H54 (cell line): ENCODE measurements around the gene RTP5.
"Not testable (repeated sequence)": the region's sequence is repeated elsewhere in the genome, so short reads cannot be mapped to it uniquely, and the experiment has no call there.

Experiments
- DNase-seq: peaks from one replicate; pipeline ENCODE4 v3.0.0; 2011; ENCODE audit warnings: low spot score, mixed read lengths; ENCODE audit not compliant: insufficient read length
- FAIRE-seq: peaks from 3 replicates; lab custom pipeline; 2011; peaks lifted over from hg19 to GRCh38; lab: Jason Lieb, UNC
- POLR2A ChIP-seq: IDR thresholded peaks from 2 replicates; pipeline ENCODE4 v1.6.1; 2011; ENCODE audit warnings: low read depth, mild to moderate bottlenecking, low read length

Gene RTP5

DNA sequence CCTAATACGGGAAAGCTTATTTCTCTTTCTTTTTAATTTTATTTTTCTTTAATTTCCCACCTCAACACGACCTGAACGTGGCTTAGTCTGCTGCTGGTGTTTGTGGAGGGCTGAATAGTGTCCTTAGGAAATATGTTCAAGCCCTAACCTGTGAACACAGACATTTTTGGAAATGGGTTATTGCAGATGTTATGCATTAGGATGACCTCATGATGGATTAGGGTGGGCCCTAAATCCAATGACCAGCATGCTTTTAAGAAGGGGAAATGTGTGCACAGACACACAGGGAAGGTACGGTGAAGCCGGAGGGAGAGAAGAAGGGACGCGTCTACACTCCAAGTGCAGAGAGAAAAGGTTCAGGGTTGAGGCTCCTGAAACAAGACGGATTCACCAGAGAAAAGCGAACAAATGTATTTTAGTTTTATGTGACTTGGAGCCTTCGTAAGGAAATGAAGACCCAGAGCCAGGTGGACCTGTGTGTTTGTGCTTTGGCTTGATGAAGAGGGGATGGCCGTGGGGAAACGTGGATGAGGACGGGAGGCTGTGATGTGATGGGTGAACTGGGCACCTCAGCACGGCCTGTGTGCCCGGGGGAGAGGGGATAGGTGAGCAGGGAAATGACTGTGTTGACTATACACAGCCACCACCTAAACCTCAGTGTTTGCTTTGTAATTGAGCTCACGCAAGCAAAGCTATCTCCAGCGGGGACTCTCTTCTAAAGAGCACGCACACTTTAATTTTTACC, 37.5 kb downstream of the RTP5 start:
- DNase-seq (no peak), FAIRE-seq (no peak)
- no peak for TF ChIP-seq POLR2A

DNA sequence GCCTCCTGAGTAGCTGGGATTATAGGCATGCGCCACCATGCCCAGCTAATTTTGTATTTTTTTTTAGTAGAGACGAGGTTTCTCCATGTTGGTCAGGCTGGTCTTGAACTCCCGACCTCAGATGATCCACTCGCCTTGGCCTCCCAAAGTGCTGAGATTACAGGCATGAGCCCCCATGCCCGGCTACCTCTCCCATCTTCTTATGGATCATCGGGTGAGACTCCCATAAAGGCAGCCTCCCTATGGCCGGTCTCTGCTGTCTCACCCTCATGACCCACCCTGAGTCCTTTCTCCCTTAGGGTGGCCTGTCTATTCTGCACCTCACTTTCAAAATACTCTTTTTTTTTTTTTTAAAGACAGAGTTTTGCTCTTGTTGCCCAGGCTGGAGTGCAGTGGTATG, 38.3 kb downstream of the RTP5 start:
- FAIRE-seq, DNase-seq: not testable (repeated sequence)

GRCh38 chr2:241908686-241909420, 39.3 kb downstream of the RTP5 start:
- DNase-seq, result no peak
- TF ChIP-seq POLR2A, result no peak
- FAIRE-seq, result no peak

GRCh38 chr2:241909769-241910168, 40.2 kb downstream of the RTP5 start:
- no peak for TF ChIP-seq POLR2A
- DNase-seq, result no peak
- no peak for FAIRE-seq

GRCh38 chr2:241910604-241911520, 41.3 kb downstream of the RTP5 start:
- no peak for FAIRE-seq
- no peak for DNase-seq

DNA sequence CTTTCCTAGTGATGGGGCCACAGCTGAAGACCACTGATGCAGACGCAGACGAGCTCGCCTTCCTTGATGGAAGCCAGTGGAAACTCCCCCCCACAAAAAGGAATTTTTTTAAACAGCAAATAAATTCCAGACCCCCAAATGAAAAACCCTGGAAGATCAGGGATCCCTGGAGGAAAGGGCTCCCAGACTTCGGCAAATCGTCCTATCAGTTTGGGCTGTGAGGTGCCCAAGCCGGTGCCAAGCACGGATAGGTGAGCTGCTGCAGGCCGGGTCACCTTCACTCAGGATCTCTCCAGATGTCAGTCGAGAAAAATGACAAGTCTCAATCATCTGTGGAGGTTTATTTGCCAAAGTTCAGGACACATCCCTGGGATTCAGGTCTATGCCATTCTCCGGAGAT, 42.0 kb downstream of the RTP5 start:
- TF ChIP-seq POLR2A, result no peak
- FAIRE-seq (no peak), DNase-seq (no peak)

More at GRCh38 chr2:241910604-241911520, 41.3 kb downstream of the RTP5 start:
- no peak for TF ChIP-seq POLR2A

DNA sequence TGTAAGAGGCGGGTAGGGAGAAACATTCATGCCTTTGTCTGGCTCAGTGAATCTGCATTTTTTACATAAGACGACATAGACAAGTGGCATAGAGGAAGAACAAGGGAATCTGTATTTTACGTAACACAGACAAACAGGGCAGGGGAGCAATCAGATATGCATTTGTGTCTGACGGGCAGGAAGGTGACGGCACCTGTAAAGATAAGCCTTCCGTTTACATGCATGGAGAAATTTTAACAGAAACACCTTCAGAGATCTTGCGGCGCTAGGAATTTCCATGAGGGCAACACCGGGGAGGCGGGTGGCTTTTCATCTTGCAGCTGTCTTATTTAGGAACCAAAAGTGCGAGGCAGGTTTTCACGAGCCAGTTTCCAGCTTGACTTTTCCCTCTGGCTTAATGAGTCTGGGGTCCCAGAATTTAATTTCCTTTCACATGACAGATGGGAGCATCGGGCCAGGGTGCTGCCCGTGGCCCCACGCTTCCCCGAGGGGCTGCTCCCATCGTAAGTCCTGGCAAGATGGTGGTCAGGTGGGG, 42.6 kb downstream of the RTP5 start:
- no peak for TF ChIP-seq POLR2A
- FAIRE-seq, result no peak
- DNase-seq, result no peak

DNA sequence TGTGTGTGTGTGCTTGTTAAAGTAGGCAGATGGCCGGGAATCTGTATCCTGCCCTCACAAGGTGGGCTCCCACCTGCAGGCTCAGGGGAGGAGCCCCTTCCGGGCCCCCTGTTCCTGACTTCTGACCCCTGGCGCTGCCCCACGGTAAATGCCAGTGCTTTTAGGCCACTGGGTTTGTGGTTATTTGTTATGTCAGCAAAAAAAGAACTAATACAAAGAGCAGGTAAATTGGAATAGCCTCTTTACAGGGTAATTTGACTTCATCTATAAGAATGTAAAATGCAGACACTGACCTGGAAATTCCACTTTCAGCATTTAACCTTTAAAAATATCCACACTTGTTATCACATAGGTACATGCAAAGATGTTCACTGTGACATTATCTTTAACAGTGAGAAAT, 44.2 kb downstream of the RTP5 start:
- TF ChIP-seq POLR2A, result no peak
- no peak for FAIRE-seq
- DNase-seq, result no peak

DNA sequence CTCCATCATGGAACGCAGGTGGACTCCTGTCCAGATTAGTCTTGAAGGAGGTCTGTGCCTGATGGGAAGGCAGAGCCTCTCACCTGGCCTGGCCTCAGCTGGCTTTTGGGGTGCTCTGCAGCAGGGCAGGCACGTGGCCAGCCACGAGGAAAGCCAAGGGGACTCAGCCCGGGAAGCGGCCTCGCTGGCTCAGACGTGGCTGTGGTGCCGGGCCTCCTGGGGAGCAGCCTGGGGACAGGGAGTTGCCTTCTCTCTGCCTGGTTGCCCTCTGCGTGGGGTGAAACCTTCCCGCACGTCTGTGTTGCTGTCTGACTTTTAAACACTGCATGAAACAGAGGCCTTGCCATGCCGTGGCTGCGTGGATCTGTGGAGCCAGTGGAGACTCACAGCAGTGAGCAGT, 45.0 kb downstream of the RTP5 start:
- no peak for TF ChIP-seq POLR2A
- no peak for DNase-seq
- no peak for FAIRE-seq

DNA sequence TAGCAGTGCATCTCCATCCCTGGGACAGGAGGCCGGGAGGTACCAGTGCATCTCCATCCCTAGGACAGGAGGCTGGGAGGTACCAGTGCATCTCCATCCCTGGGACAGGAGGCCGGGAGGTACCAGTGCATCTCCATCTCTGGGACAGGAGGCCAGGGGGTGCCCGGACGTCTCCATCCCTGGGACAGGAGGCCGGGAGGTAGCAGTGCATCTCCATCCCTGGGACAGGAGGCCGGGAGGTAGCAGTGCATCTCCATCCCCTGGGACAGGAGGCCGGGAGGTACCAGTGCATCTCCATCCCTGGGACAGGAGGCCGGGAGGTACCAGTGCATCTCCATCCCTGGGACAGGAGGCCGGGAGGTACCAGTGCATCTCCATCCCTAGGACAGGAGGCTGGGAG, 52.1 kb downstream of the RTP5 start:
- not testable (repeated sequence) for DNase-seq, FAIRE-seq

DNA sequence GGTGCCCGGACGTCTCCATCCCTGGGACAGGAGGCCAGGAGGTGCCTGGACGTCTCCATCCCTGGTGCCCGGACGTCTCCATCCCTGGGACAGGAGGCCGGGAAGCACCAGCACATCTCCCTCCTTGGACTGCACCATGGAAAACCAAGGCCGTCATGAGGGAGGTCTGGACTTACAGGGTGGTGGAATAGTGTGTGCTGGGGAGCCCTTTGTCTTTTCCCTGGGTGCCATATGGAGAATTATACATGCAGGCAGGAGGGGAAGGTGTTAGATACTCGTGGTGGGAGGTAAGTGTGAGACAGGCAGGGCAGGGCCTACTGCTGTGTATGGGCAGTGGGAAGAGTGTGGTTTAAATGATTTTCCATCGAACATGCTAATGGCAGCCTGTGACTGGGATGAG, 52.9 kb downstream of the RTP5 start:
- DNase-seq (no peak), FAIRE-seq (no peak)
- no peak for TF ChIP-seq POLR2A

DNA sequence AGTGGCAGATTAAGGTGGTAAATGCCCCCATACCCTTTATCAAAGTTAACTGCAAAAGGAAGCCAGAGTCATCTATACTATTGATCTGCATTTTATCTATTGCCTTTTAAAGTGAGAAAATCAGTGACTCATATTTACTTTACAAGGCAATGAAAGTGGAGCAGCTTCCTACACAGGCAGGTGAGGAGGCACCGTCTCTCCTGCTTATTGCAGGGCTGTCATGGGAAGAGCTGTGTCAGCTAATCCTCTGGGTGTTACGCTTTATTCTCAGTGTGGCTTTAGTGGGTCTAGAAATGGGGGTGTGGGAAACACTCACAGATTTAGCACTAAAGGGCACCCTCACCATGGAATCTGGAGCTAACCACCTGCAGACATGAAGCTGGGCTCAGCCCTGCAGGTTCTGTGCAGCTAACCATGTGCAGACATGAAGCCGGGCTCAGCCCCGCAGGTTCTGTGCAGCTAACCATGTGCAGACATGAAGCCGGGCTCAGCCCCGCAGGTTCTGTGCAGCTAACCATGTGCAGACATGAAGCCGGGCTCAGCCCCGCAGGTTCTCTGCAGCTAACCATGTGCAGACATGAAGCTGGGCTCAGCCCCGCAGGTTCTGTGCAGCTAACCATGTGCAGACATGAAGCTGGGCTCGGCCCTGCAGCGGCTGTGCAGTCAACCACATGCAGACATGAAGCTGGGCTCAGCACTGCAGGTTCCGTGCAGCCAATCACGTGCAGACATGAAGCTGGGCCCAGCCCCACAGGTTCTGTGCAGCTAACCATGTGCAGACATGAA, 53.5 kb downstream of the RTP5 start:
- not testable (repeated sequence) for DNase-seq, FAIRE-seq
